AG09309 (cell line): Measurements from ENCODE around the gene NOL4L.

Source experiments
- DNase-seq: peaks from one replicate; pipeline ENCODE4 v3.0.0-alpha.2; 2010; ENCODE audit warnings: low read depth
- H3K4me3 ChIP-seq: 2 replicates; pipeline ENCODE4 v1.5.1; 2011; ENCODE audit warnings: mild to moderate bottlenecking, low read depth, low read length, moderate library complexity; ENCODE audit not compliant: control insufficient read depth
- CTCF ChIP-seq: IDR thresholded peaks from 2 replicates; pipeline ENCODE4 v1.5.1; 2011; ENCODE audit warnings: mild to moderate bottlenecking, low read depth, low read length, inconsistent platforms; ENCODE audit not compliant: insufficient read depth, control insufficient read depth; ENCODE audit errors: missing control alignments

The NOL4L gene

GRCh38 chr20:32474717-32474966 lies 110.5 kb downstream of the NOL4L start:
- peak overlapping the region; percentile 47 for H3K4me3 ChIP-seq
- TF ChIP-seq CTCF: no peak
- no peak for DNase-seq

GRCh38 chr20:32474009-32474716 lies 111.0 kb downstream of the NOL4L start:
- TF ChIP-seq CTCF: no peak
- DNase-seq: no peak
- H3K4me3 ChIP-seq: peak overlapping the region; percentile 47

GRCh38 chr20:32473231-32474008 lies 111.7 kb downstream of the NOL4L start:
- DNase-seq: no peak
- TF ChIP-seq CTCF: no peak
- no peak overlapping the region; the same call in 1 of the 2 replicates for H3K4me3 ChIP-seq

GRCh38 chr20:32472581-32473207 lies 112.4 kb downstream of the NOL4L start:
- DNase-seq: no peak
- no peak overlapping the region for H3K4me3 ChIP-seq
- no peak for TF ChIP-seq CTCF

GRCh38 chr20:32470940-32471339 lies 114.2 kb downstream of the NOL4L start:
- no peak for DNase-seq
- no peak for TF ChIP-seq CTCF
- H3K4me3 ChIP-seq: no peak overlapping the region

GRCh38 chr20:32470025-32470861 lies 114.9 kb downstream of the NOL4L start:
- no peak overlapping the region for H3K4me3 ChIP-seq
- peak; percentile 45 for TF ChIP-seq CTCF
- no peak for DNase-seq
